ENCODE results near the gene OVAAL.

DNA sequence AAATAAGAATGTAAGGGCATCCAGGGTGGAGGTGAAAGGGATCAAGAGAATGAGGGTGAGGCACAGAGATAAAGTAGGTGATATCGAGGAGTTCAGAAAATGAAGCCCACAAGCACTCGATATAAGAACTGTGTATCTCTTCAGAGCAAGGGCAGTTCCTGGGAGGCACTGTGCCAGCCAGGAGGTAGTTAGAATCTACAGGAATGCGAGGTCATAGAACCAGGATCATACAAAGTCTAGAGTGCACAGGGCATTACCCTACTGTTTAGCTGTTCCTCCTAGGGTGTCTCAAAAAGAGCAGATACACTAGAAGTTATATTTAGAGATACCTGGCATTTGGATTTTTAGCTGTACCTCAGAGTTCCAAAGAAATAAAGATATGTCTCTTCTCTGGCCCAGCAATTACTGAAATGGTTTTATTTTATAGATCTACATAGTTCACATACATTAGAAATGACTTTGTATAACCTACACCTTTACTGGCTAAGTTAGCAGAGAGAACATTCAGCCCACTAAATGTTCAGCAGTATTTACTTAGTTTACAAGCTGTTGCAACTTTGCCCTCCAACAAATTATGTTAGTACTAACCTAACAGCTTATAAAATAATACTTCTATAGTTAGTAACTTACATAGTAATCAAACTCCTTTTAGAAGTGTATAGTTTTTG is 1.6 kb downstream of the OVAAL start:
- TF ChIP-seq TARDBP (IDR thresholded peaks at IDR 0.05) (no peak), ZNF384 (IDR thresholded peaks at IDR 0.05) (no peak), SP1 (IDR thresholded peaks at IDR 0.05) (no peak), FOXM1 (IDR thresholded peaks at IDR 0.05; ENCODE audit: borderline replicate concordance) (no peak)
